ENCODE results near the gene ASTN2.

The ASTN2 gene

DNA sequence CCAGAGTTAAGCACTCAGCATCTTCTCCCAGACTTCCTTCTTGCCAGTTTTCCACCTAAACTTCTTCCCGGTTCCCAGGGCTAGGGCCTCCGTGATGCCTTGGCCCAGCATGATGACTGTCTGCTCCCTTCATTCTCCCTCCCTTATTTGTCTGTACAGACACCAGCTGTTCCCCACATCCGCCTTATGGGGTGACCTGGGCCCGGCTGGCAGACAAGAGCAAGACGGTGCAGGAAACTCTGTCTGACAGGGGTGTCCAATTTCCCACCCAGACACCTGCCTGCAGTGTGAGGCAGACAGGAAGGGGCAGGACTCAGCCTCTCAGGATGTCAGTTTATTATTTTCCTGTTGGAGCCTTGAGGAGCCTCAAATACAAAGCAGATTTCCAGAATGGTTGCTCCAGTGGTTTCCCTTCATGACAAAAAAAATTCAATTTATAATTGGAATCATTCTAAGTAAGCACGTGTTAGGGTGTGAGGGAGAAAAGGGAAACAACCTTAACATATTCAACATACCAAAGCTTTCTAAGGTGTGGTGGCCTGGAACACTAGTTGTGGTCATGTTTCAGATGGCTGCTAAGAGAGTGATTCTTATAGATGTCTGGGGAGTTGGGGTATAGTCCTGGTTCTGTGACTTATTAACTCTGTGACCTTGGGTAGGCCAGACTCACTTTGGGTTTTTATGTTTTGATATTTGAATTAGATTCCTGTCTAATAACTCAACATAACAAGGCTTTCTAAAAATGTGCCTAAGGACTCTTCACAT lies 1026.7 kb downstream of the ASTN2 start:
- DNase-seq (ENCODE audit: low read depth in 2 of 2), result no peak

DNA sequence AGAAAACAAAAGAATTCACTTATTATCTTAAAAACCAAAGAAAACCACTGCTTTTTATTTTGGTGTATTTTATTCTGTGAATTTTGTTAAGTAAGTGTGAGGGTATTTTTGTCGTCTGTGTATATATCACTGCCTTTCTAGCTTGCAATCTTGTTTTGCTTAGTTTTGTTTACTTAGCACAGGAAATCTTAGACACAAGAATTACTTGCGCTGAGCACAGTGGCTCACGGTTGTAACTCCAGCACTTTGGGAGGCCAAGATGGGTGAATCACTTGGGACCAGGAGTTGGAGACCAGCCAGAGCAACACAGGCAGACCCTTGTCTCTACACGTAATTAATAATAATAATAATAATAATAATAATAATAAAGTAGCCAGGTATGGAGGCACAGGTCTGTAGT lies 1030.9 kb downstream of the ASTN2 start:
- DNase-seq (ENCODE audit: low read depth in 2 of 2), result no peak

- no peak for DNase-seq (ENCODE audit: low read depth in 2 of 2)
These were observed 1031.7 kb downstream of the ASTN2 start for GRCh38 chr9:116383133-116383532.

- DNase-seq (ENCODE audit: low read depth in 2 of 2), result no peak
These were observed 1032.8 kb downstream of the ASTN2 start for GRCh38 chr9:116382053-116382452.

DNA sequence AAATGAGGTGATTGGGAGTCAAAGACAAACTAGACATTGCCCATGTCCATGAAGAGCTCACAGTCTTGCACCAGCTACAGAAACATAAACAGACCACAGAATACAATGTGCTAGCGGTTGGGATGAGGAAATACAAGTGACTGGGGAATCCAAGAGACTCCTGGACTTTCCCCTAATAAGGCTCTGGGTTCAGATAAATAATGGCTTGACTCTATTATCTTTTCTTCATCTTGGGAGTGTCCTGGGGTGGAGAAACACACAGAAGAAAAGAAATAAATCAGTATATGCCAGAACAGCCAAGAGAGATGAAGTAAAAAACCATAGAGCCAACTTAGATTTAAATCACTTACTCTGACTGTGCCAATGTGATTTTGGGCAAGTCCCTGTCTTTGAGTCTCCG lies 1033.5 kb downstream of the ASTN2 start:
- no peak for DNase-seq (ENCODE audit: low read depth in 2 of 2)

DNA sequence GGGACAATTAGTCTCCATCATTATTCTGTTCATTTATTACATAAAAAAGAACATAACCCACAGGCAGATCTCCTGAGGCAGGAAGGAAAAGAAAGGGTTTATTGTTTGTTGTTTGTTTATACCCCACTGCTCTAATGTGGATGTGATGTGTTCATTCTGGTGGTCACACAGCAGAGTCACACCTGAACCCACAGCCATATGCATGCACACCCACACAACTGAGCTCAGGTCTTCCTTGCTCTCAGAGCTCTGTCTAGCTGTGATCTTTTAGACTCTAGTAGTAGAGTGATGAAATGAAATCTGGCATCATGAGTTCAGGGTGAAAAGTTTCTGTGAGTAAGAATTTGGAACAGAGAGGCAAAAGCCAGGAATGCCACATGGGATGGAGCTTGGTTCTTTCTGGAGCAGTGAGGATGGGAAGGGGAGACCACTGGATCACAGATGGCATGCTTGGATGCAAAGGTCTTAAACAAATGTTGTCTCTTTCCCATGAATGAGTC lies 1034.3 kb downstream of the ASTN2 start:
- DNase-seq (ENCODE audit: low read depth in 2 of 2), result no peak

DNA sequence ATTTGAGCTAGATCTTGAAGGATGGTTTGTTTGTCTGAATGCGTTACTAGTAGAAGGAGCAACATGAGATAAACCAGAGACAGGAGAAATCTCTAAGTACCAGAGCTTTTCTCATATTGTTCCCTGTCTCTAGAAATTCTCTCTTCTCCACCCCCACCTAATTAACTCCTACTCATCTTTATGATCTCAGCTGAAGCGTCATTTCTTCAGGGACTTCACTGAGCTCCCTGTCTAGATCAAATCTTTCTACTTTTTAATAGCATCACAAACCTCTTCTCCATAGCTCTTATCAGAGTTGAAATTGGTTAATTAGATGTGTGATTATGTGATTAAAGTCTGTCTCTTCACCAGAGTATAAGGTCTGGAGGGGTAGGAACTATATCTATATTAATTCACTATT lies 1035.0 kb downstream of the ASTN2 start:
- no peak for DNase-seq (ENCODE audit: low read depth in 2 of 2)

GRCh38 chr9:116378873-116379272 lies 1036.0 kb downstream of the ASTN2 start:
- no peak for DNase-seq (ENCODE audit: low read depth in 2 of 2)

- no peak for DNase-seq (ENCODE audit: low read depth in 2 of 2)
These were observed 1037.6 kb downstream of the ASTN2 start for GRCh38 chr9:116377179-116377798.
